Measurements from ENCODE around the gene TRAF4.
"Not testable (repeated sequence)": the region's sequence is repeated elsewhere in the genome, so short reads cannot be mapped to it uniquely, and the experiment has no call there.

TRAF4 gene

GRCh38 chr17:28715217-28715616, 28.6 kb upstream of the TRAF4 start:
- no peak for DNase-seq

GRCh38 chr17:28716740-28717577, 26.9 kb upstream of the TRAF4 start:
- peak; percentile 51 for DNase-seq

GRCh38 chr17:28717578-28718332, 26.1 kb upstream of the TRAF4 start, which contains the start of gene RAB34:
TSS of gene RAB34 (minus strand) at chr17:28717868. CDS start at chr17:28717266, 602 bp downstream.
- DNase-seq = peak; percentile 67

GRCh38 chr17:28718333-28719020, 25.3 kb upstream of the TRAF4 start:
- DNase-seq = no peak

GRCh38 chr17:28719021-28719433, 24.8 kb upstream of the TRAF4 start:
- peak; percentile 25 for DNase-seq

GRCh38 chr17:28720247-28720996, 23.4 kb upstream of the TRAF4 start:
- peak; percentile 62 for DNase-seq

- DNase-seq = peak; percentile 43
Measured at GRCh38 chr17:28720997-28721329, 22.8 kb upstream of the TRAF4 start.

GRCh38 chr17:28722417-28723158, 21.2 kb upstream of the TRAF4 start:
- no peak for DNase-seq

GRCh38 chr17:28723159-28723835, 20.5 kb upstream of the TRAF4 start:
- DNase-seq = no peak

- not testable (repeated sequence) for DNase-seq
Measured at GRCh38 chr17:28723836-28724499, 19.8 kb upstream of the TRAF4 start.

- no peak for DNase-seq
Measured at GRCh38 chr17:28724500-28725165, 19.2 kb upstream of the TRAF4 start.

GRCh38 chr17:28725166-28725659, 18.6 kb upstream of the TRAF4 start:
- DNase-seq = peak; percentile 59

GRCh38 chr17:28725660-28726225, 18.1 kb upstream of the TRAF4 start:
- DNase-seq = peak; percentile 82

GRCh38 chr17:28726226-28726626, 17.6 kb upstream of the TRAF4 start, which contains the start of gene TLCD1:
TSS of gene TLCD1 (minus strand) at chr17:28726233. CDS start at chr17:28726097, 136 bp downstream.
- peak; percentile 89 for DNase-seq

GRCh38 chr17:28726627-28727491, 17.0 kb upstream of the TRAF4 start:
- DNase-seq = peak; percentile 95

GRCh38 chr17:28728364-28729200, 15.2 kb upstream of the TRAF4 start, which contains the start of gene NEK8:
TSS of gene NEK8 (plus strand) at chr17:28728788. CDS start at chr17:28728814, 26 bp downstream.
- peak; percentile 98 for DNase-seq

- no peak for DNase-seq
Measured at GRCh38 chr17:28729950-28730330, 13.9 kb upstream of the TRAF4 start.
